ENCODE data around the gene HLCS.

Gene HLCS

GRCh38 chr21:36704281-36704957 is 262.1 kb downstream of the HLCS start:
- no peaks in the 10 kb centered on the region for H3K79me2 ChIP-seq (ENCODE audit: insufficient read depth, low read length)
- no peaks in the 10 kb centered on the region for H3F3A ChIP-seq (ENCODE audit: low read depth)
- no peaks in the 10 kb centered on the region for H3K9me2 ChIP-seq (replicated peaks; ENCODE audit: low read depth, low read length)
- H3K4me2 ChIP-seq (ENCODE audit: low read depth, low read length, poor library complexity, severe bottlenecking): no peak overlapping the region
- H3K9me3 ChIP-seq (ENCODE audit: insufficient read depth, low read depth, low read length): no peaks in the 10 kb centered on the region
- TF ChIP-seq, protein P1, sequence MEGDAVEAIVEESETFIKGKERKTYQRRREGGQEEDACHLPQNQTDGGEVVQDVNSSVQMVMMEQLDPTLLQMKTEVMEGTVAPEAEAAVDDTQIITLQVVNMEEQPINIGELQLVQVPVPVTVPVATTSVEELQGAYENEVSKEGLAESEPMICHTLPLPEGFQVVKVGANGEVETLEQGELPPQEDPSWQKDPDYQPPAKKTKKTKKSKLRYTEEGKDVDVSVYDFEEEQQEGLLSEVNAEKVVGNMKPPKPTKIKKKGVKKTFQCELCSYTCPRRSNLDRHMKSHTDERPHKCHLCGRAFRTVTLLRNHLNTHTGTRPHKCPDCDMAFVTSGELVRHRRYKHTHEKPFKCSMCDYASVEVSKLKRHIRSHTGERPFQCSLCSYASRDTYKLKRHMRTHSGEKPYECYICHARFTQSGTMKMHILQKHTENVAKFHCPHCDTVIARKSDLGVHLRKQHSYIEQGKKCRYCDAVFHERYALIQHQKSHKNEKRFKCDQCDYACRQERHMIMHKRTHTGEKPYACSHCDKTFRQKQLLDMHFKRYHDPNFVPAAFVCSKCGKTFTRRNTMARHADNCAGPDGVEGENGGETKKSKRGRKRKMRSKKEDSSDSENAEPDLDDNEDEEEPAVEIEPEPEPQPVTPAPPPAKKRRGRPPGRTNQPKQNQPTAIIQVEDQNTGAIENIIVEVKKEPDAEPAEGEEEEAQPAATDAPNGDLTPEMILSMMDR (conservative IDR thresholded peaks at IDR 0.05; ENCODE audit: low read length): no peak
- TF ChIP-seq EZH2phosphoT487 (IDR thresholded peaks at IDR 0.05; ENCODE audit: borderline replicate concordance): no peak
- peaks cover 20% of the 10 kb centered on the region for H3K4me1 ChIP-seq (ENCODE audit: insufficient read depth, low read length, poor library complexity, severe bottlenecking)
- no peak overlapping the region for H3K4me3 ChIP-seq (ENCODE audit: low read length, poor library complexity, severe bottlenecking)
- H3K27me3 ChIP-seq (ENCODE audit: insufficient read depth, low read length, poor library complexity, severe bottlenecking): no peaks in the 10 kb centered on the region
- H3K9ac ChIP-seq (ENCODE audit: low read depth, low read length, poor library complexity, severe bottlenecking): no peak overlapping the region
- H2AFZ ChIP-seq (ENCODE audit: low read length): no peak overlapping the region
- H3K36me3 ChIP-seq (ENCODE audit: insufficient read depth, low read length): no peaks in the 10 kb centered on the region
- H4K20me1 ChIP-seq (ENCODE audit: insufficient read depth, low read length, poor library complexity, severe bottlenecking): no peaks in the 10 kb centered on the region

DNA sequence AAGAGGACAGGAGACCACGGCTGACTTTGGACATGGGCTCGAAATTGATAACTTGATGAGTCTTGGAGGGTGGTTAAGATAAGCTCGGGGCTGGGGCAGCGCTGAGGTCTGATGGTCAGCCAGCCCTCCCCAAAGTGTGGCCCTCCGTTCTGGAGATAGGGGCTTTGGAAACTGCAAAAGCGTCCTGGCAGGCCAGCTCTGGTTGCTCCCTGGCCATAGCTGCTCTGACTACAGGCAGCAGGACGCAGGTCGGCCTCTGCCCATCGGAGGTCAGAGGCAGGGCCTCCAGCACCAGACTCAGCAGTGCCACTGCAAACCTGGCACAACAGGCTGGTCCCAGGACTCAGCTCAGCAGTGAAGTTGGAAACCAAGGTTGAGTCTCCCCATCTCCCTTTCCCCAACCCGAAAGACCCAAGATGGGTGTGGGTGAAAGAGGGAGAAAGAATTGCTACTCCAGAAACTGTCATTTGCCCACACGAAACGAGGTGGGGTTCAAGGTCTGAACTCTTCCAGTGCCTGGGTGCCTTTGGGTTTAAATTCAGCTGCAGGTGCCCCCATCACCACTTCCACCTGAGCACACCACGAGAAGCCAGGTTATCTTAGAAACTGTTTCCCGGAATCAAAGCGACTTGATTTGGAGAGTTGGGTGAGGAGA is 262.7 kb downstream of the HLCS start:
- H3K79me2 ChIP-seq (ENCODE audit: insufficient read depth, low read length): no peaks in the 10 kb centered on the region
- no peaks in the 10 kb centered on the region for H3K9me2 ChIP-seq (replicated peaks; ENCODE audit: low read depth, low read length)
- no peaks in the 10 kb centered on the region for H3K36me3 ChIP-seq (ENCODE audit: insufficient read depth, low read length)
- no peak overlapping the region for H2AFZ ChIP-seq (ENCODE audit: low read length)
- no peaks in the 10 kb centered on the region for H3K9me3 ChIP-seq (ENCODE audit: insufficient read depth, low read depth, low read length)
- no peaks in the 10 kb centered on the region for H4K20me1 ChIP-seq (ENCODE audit: insufficient read depth, low read length, poor library complexity, severe bottlenecking)
- no peak overlapping the region for H3K9ac ChIP-seq (ENCODE audit: low read depth, low read length, poor library complexity, severe bottlenecking)
- H3K27me3 ChIP-seq (ENCODE audit: insufficient read depth, low read length, poor library complexity, severe bottlenecking): no peaks in the 10 kb centered on the region
- H3K4me2 ChIP-seq (ENCODE audit: low read depth, low read length, poor library complexity, severe bottlenecking): no peak overlapping the region
- peaks cover 20% of the 10 kb centered on the region for H3K4me1 ChIP-seq (ENCODE audit: insufficient read depth, low read length, poor library complexity, severe bottlenecking)
- no peak overlapping the region for H3K4me3 ChIP-seq (ENCODE audit: low read length, poor library complexity, severe bottlenecking)
- TF ChIP-seq, protein P1 (conservative IDR thresholded peaks at IDR 0.05; ENCODE audit: low read length): no peak
- TF ChIP-seq EZH2phosphoT487 (IDR thresholded peaks at IDR 0.05; ENCODE audit: borderline replicate concordance): no peak
- no peaks in the 10 kb centered on the region for H3F3A ChIP-seq (ENCODE audit: low read depth)

GRCh38 chr21:36703123-36703522 is 263.3 kb downstream of the HLCS start:
- Histone ChIP-seq H3K79me2 (ENCODE audit: insufficient read depth, low read length) (no peaks in the 10 kb centered on the region), H3K4me1 (ENCODE audit: insufficient read depth, low read length, poor library complexity, severe bottlenecking) (peaks cover 20% of the 10 kb centered on the region), H3K9ac (ENCODE audit: low read depth, low read length, poor library complexity, severe bottlenecking) (no peak overlapping the region), H3F3A (ENCODE audit: low read depth) (no peaks in the 10 kb centered on the region), H3K9me3 (ENCODE audit: insufficient read depth, low read depth, low read length) (no peaks in the 10 kb centered on the region), H3K4me3 (ENCODE audit: low read length, poor library complexity, severe bottlenecking) (no peak overlapping the region), H3K4me2 (ENCODE audit: low read depth, low read length, poor library complexity, severe bottlenecking) (no peak overlapping the region), H3K27me3 (ENCODE audit: insufficient read depth, low read length, poor library complexity, severe bottlenecking) (no peaks in the 10 kb centered on the region), H3K9me2 (replicated peaks; ENCODE audit: low read depth, low read length) (no peaks in the 10 kb centered on the region), H4K20me1 (ENCODE audit: insufficient read depth, low read length, poor library complexity, severe bottlenecking) (no peaks in the 10 kb centered on the region), H2AFZ (ENCODE audit: low read length) (no peak overlapping the region), H3K36me3 (ENCODE audit: insufficient read depth, low read length) (no peaks in the 10 kb centered on the region)
- TF ChIP-seq, protein P1 (conservative IDR thresholded peaks at IDR 0.05; ENCODE audit: low read length): no peak
- no peak for TF ChIP-seq EZH2phosphoT487 (IDR thresholded peaks at IDR 0.05; ENCODE audit: borderline replicate concordance)

Measured in Loucy (cell line).